Osteocyte (in vitro differentiated cells): ENCODE data around the gene PHLDA1. TPM values are rescaled to one million over a fixed set of nuclear protein-coding genes. Genes with fewer than 3 reads are reported as not detected.

Experiments used
- DNase-seq: peaks from one replicate; pipeline ENCODE4 v3.0.0; 2021; ENCODE audit warnings: mixed read lengths; ENCODE audit not compliant: unreplicated experiment; ENCODE audit errors: extremely low spot score
- H3K27ac Mint-ChIP-seq: one replicate; pipeline ENCODE4 v1.8.0; 2021; ENCODE audit warnings: mild to moderate bottlenecking, mixed read lengths; ENCODE audit not compliant: unreplicated experiment
- H3K27me3 Mint-ChIP-seq: one replicate; pipeline ENCODE4 v1.8.0; 2021; ENCODE audit warnings: mixed read lengths; ENCODE audit not compliant: unreplicated experiment
- H3K36me3 Mint-ChIP-seq: one replicate; pipeline ENCODE4 v1.8.0; 2021; ENCODE audit warnings: mixed read lengths; ENCODE audit not compliant: unreplicated experiment
- H3K4me1 Mint-ChIP-seq: one replicate; pipeline ENCODE4 v1.8.0; 2021; ENCODE audit warnings: mixed read lengths; ENCODE audit not compliant: unreplicated experiment
- H3K4me3 Mint-ChIP-seq: one replicate; pipeline ENCODE4 v1.8.0; 2021; ENCODE audit warnings: mild to moderate bottlenecking, moderate library complexity, mixed read lengths; ENCODE audit not compliant: unreplicated experiment
- H3K9me3 Mint-ChIP-seq: one replicate; pipeline ENCODE4 v1.8.0; 2021; ENCODE audit warnings: mixed read lengths; ENCODE audit not compliant: unreplicated experiment
- CTCF ChIP-seq: fragments of 200-600 bp; sonication (generic); IDR thresholded peaks from 2 replicates; pipeline ENCODE4 v1.5.0; 2021; ENCODE audit warnings: antibody characterized with exemption, mild to moderate bottlenecking, moderate library complexity
- total RNA-seq: library from RNA; stranded (reverse); gene quantifications from 2 replicates; pipeline ENCODE4 v1.2.1, GENCODE V29; 2021

The PHLDA1 gene
- total RNA-seq, 1 donor from 2014 or later, result 53.7 TPM

- Mint-ChIP-seq H3K4me1 (peaks cover 46% of the 10 kb centered on the region), H3K4me3 (no peak overlapping the region), H3K36me3 (no peaks in the 10 kb centered on the region), H3K9me3 (no peaks in the 10 kb centered on the region), H3K27ac (peak overlapping the region; percentile 82), H3K27me3 (no peaks in the 10 kb centered on the region)
- no peak for DNase-seq
- no peak for TF ChIP-seq CTCF
Observed at GRCh38 chr12:76020731-76021672, 10.6 kb downstream of the PHLDA1 start.

DNA sequence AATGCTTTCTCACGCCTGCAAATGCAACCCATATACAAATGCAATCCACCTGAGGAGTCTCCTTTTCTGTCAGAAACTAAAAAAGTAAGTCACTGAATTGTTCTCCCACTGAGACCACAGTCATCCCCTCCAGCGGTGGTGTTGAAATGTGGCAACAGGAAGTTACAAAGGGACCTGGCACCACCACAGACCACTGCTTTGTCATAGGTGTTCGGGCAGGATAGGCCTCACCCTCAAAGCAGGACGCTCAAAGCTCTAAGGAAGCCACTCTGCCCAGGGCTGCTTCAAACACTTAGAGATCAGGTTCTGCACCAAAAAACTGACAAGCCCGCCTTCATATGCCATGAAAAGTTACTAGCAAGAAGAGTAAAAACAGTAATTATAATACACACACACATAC is 11.3 kb downstream of the PHLDA1 start:
- no peak for DNase-seq
- Mint-ChIP-seq H3K4me3 (no peak overlapping the region), H3K36me3 (no peaks in the 10 kb centered on the region), H3K9me3 (no peaks in the 10 kb centered on the region), H3K27ac (peak overlapping the region; percentile 82), H3K27me3 (peaks cover under 1% of the 10 kb centered on the region), H3K4me1 (peaks cover 39% of the 10 kb centered on the region)
- TF ChIP-seq CTCF, result no peak

GRCh38 chr12:76018672-76019071 is 12.9 kb downstream of the PHLDA1 start:
- Mint-ChIP-seq H3K4me3 (no peak overlapping the region), H3K36me3 (no peaks in the 10 kb centered on the region), H3K9me3 (no peaks in the 10 kb centered on the region), H3K27me3 (peaks cover 7% of the 10 kb centered on the region), H3K27ac (no peak overlapping the region), H3K4me1 (peaks cover 29% of the 10 kb centered on the region)
- DNase-seq, result no peak
- no peak for TF ChIP-seq CTCF

GRCh38 chr12:76018111-76018510 is 13.5 kb downstream of the PHLDA1 start:
- no peak for DNase-seq
- no peak overlapping the region for H3K4me3 Mint-ChIP-seq

More at GRCh38 chr12:76018111-76018510, 13.5 kb downstream of the PHLDA1 start:
- H3K9me3 Mint-ChIP-seq, result no peaks in the 10 kb centered on the region
- no peaks in the 10 kb centered on the region for H3K36me3 Mint-ChIP-seq
- peaks cover 7% of the 10 kb centered on the region for H3K27me3 Mint-ChIP-seq
- peaks cover 29% of the 10 kb centered on the region for H3K4me1 Mint-ChIP-seq
- no peak overlapping the region for H3K27ac Mint-ChIP-seq
- no peak for TF ChIP-seq CTCF
